NCI-H345 treated with DMSO at 0.1 percent for 48 hours (cell line): ENCODE measurements around the gene TNRC18.

ENCODE experiments used
- DNase-seq: peaks from one replicate; lab custom pipeline; 2025; ENCODE audit not compliant: unreplicated experiment; lab: John Stamatoyannopoulos, UW

TNRC18 gene

GRCh38 chr7:5404421-5404826, 19.2 kb downstream of the TNRC18 start:
- DNase-seq, result no peak

GRCh38 chr7:5403442-5403841, 20.2 kb downstream of the TNRC18 start:
- DNase-seq, result no peak

GRCh38 chr7:5397736-5398135, 25.9 kb downstream of the TNRC18 start:
- DNase-seq, result no peak

GRCh38 chr7:5396999-5397663, 26.5 kb downstream of the TNRC18 start:
- no peak for DNase-seq

- no peak for DNase-seq
Measured at GRCh38 chr7:5396542-5396941, 27.1 kb downstream of the TNRC18 start.

GRCh38 chr7:5395246-5395645, 28.4 kb downstream of the TNRC18 start:
- DNase-seq, result no peak

- DNase-seq, result no peak
Measured at GRCh38 chr7:5394264-5395105, 29.1 kb downstream of the TNRC18 start.

- DNase-seq, result no peak
Measured at GRCh38 chr7:5393748-5394147, 29.9 kb downstream of the TNRC18 start.

- DNase-seq, result no peak
Measured at GRCh38 chr7:5393328-5393727, 30.3 kb downstream of the TNRC18 start.

- DNase-seq, result no peak
Measured at GRCh38 chr7:5390918-5391317, 32.7 kb downstream of the TNRC18 start.

GRCh38 chr7:5388905-5389433, 34.7 kb downstream of the TNRC18 start:
- DNase-seq, result no peak

GRCh38 chr7:5388273-5388901, 35.2 kb downstream of the TNRC18 start:
- no peak for DNase-seq

- no peak for DNase-seq
Measured at GRCh38 chr7:5387711-5388245, 35.9 kb downstream of the TNRC18 start.

GRCh38 chr7:5384618-5385017, 39.0 kb downstream of the TNRC18 start:
- DNase-seq, result no peak

GRCh38 chr7:5383314-5384098, 40.1 kb downstream of the TNRC18 start:
- DNase-seq, result no peak

GRCh38 chr7:5382281-5382892, 41.2 kb downstream of the TNRC18 start:
- no peak for DNase-seq

- no peak for DNase-seq
Measured at GRCh38 chr7:5381071-5381772, 42.4 kb downstream of the TNRC18 start.

GRCh38 chr7:5380350-5381070, 43.1 kb downstream of the TNRC18 start:
- no peak for DNase-seq

GRCh38 chr7:5379546-5379945, 44.1 kb downstream of the TNRC18 start:
- DNase-seq, result no peak
